ENCODE results near the gene RANBP1.

RANBP1 gene

GRCh38 chr22:20156042-20156389, 40.1 kb downstream of the RANBP1 start:
- no peak overlapping the region for H3K27ac ChIP-seq (replicated peaks)
- peaks cover 7% of the 10 kb centered on the region for H3K27me3 ChIP-seq (ENCODE audit: insufficient read depth, poor library complexity, severe bottlenecking)
- TF ChIP-seq REST (IDR thresholded peaks at IDR 0.05; ENCODE audit: insufficient replicate concordance, low read depth) (no peak), SPI1 (IDR thresholded peaks at IDR 0.05; ENCODE audit: borderline replicate concordance, low read depth) (no peak), GABPA (IDR thresholded peaks at IDR 0.05; ENCODE audit: low read depth) (no peak), POLR2AphosphoS5 (IDR thresholded peaks at IDR 0.05; ENCODE audit: low read depth) (no peak), CTCF (IDR thresholded peaks at IDR 0.05; ENCODE audit: insufficient read depth, low read length) (no peak)
- no peak overlapping the region for H3K4me3 ChIP-seq (replicated peaks; ENCODE audit: insufficient read depth, low read length)
- no peak for DNase-seq (ENCODE audit: low read depth in 1 of 2, low spot score in 1 of 2)

- no peak overlapping the region for H3K4me3 ChIP-seq (replicated peaks; ENCODE audit: insufficient read depth, low read length)
- TF ChIP-seq CTCF (IDR thresholded peaks at IDR 0.05; ENCODE audit: insufficient read depth, low read length): peak; percentile 97
- TF ChIP-seq REST (IDR thresholded peaks at IDR 0.05; ENCODE audit: insufficient replicate concordance, low read depth): no peak
- H3K27ac ChIP-seq (replicated peaks): no peak overlapping the region
- peaks cover 7% of the 10 kb centered on the region for H3K27me3 ChIP-seq (ENCODE audit: insufficient read depth, poor library complexity, severe bottlenecking)
- peak; percentile 38 to 65 for DNase-seq (ENCODE audit: low read depth in 1 of 2, low spot score in 1 of 2)
Measured at GRCh38 chr22:20156611-20157429, 40.9 kb downstream of the RANBP1 start.

DNA sequence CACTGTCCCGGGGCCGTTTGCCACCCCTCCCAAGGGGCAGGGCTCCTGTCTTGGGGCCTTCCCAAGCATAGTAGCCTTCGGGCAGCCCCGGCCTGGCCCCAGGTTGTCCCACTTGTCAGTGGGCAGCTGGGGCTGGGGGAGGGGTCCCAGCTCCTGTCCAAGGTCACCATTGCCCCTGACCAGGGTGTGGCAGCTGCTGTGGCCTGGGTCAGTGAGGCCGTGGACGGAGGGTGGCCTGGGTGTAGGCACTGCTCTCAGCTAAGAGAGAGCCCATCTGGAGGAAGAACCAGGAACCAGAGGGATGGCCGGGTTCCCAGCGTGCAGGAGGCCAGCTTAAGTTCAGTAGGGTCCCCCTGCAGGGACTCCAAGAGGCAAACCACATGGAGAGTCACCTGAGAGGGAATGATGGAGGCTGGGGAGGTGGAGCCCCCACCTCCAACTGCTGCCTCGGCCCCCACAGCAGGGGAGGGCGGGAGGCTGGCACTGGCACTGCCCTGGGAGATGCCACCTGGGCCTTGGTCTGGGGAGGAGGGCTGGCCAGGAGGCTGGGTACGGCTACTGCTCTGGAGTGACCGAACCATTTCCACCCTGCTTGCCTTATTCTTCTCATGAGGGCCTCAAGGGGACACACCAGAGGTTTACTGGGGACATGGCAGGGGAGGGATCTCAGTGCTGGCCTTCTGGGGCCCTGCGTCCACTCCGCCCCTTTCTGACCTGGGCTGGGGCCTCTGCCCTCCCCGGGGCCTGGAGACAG, 41.7 kb downstream of the RANBP1 start:
- no peak for DNase-seq (ENCODE audit: low read depth in 1 of 2, low spot score in 1 of 2)
- no peak overlapping the region for H3K4me3 ChIP-seq (replicated peaks; ENCODE audit: insufficient read depth, low read length)
- H3K27me3 ChIP-seq (ENCODE audit: insufficient read depth, poor library complexity, severe bottlenecking): peaks cover 7% of the 10 kb centered on the region

More for the DNA sequence above, 41.7 kb downstream of the RANBP1 start:
- TF ChIP-seq REST (IDR thresholded peaks at IDR 0.05; ENCODE audit: insufficient replicate concordance, low read depth) (no peak), GABPA (IDR thresholded peaks at IDR 0.05; ENCODE audit: low read depth) (no peak), CTCF (IDR thresholded peaks at IDR 0.05; ENCODE audit: insufficient read depth, low read length) (no peak), POLR2AphosphoS5 (IDR thresholded peaks at IDR 0.05; ENCODE audit: low read depth) (no peak), SPI1 (IDR thresholded peaks at IDR 0.05; ENCODE audit: borderline replicate concordance, low read depth) (no peak)
- 0 out of 2 replicates have a peak overlapping the region, but pooled peaks have one; percentile 24 for H3K27ac ChIP-seq (replicated peaks)
